Measurements from ENCODE around the gene ALG9.

DNA sequence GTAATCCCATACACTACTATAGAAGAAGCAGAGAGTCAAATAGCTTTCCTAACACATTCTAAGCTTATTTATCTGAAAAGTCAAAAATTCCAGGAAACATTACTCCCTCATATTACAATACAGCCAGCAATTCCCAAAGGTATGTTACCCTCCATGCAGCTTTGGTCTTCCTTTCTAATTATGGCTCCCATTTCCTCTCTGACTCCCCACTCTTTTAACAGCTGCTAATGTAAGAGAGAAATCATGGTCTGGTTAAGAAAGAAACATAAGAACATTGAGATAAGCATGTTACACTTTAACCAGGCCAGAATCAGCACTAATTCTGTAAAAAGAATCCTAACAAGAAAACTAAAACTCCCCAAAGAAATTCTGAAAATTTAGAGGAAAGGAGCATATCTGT lies 112.0 kb downstream of the ALG9 start:
- TF ChIP-seq, protein P1, sequence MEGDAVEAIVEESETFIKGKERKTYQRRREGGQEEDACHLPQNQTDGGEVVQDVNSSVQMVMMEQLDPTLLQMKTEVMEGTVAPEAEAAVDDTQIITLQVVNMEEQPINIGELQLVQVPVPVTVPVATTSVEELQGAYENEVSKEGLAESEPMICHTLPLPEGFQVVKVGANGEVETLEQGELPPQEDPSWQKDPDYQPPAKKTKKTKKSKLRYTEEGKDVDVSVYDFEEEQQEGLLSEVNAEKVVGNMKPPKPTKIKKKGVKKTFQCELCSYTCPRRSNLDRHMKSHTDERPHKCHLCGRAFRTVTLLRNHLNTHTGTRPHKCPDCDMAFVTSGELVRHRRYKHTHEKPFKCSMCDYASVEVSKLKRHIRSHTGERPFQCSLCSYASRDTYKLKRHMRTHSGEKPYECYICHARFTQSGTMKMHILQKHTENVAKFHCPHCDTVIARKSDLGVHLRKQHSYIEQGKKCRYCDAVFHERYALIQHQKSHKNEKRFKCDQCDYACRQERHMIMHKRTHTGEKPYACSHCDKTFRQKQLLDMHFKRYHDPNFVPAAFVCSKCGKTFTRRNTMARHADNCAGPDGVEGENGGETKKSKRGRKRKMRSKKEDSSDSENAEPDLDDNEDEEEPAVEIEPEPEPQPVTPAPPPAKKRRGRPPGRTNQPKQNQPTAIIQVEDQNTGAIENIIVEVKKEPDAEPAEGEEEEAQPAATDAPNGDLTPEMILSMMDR (IDR thresholded peaks at IDR 0.05), result no peak
- TF ChIP-seq POLR2A (IDR thresholded peaks at IDR 0.05), result no peak

Measured in ovary (tissue), 3 donors.